GM12873 (cell line): ENCODE data around the gene SYNDIG1L.

Experiments used
- CTCF ChIP-seq: IDR thresholded peaks from 2 replicates; pipeline ENCODE4 v1.5.1; 2012; ENCODE audit warnings: low read depth, mild to moderate bottlenecking, moderate library complexity, low read length, control low read depth; ENCODE audit not compliant: insufficient read depth; ENCODE audit errors: missing control alignments

The SYNDIG1L gene

GRCh38 chr14:74411671-74412070 lies 14.3 kb downstream of the SYNDIG1L start:
- no peak for TF ChIP-seq CTCF

DNA sequence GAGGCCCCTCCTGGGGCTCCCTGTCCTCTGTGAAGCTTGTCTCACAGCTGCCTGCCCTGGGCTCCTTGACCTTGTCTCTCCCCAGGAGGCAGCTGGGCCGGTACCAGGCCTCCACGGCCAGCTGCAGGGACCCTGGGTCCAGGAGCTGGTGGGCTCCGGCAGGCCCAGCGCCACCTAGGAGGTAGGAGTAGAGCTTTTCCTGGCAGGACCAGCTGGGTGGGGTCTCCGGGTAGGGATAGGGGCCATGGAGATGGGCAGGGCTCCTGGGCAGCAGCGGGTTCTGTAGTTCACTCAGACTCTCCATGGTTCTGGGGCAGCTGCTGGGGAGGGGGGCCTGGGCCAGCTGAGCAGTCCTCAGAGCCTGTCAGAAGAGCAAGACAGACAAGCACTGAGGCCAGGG lies 16.6 kb downstream of the SYNDIG1L start:
- TF ChIP-seq CTCF: no peak

GRCh38 chr14:74408870-74409269 lies 17.1 kb downstream of the SYNDIG1L start:
- no peak for TF ChIP-seq CTCF

GRCh38 chr14:74407801-74408154 lies 18.2 kb downstream of the SYNDIG1L start:
- no peak for TF ChIP-seq CTCF

DNA sequence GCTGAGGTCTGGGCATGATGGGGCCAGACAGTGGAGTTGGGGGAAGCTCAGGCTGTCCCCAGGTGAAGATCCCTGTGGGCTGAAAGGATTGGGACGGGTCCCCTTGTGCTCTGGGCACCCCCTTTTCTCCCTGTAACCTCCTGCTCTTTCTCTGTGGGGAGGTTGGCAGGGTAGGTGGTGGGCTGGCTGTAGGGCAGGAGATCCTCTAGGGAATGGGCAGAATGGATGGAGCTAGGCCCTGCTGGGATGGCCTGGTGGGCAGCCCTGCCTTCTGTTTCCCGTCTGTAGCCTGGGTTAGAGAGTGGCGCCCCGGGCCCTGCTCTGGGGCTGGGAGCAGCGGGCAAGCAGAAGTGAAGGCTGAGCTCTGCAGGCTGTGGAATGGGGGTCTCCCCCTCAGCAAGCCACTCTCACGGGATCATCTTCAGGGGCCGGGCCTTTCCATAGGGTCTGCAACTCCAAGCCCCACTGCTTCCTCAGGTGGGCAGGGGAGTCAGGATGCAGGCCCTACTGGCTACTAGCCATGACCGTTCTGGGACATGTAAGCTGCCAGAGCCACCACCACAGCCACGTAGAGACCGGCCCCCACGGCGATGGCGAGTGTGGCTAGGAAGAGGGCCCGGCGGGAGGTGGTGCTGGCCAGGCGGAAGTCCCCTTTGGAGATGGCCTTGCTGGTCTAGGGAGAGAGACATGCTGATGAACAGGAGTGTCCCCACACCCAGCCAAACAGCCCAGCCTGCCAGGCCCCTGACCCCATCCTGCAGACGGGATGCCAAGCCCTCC lies 18.8 kb downstream of the SYNDIG1L start:
- TF ChIP-seq CTCF: no peak

DNA sequence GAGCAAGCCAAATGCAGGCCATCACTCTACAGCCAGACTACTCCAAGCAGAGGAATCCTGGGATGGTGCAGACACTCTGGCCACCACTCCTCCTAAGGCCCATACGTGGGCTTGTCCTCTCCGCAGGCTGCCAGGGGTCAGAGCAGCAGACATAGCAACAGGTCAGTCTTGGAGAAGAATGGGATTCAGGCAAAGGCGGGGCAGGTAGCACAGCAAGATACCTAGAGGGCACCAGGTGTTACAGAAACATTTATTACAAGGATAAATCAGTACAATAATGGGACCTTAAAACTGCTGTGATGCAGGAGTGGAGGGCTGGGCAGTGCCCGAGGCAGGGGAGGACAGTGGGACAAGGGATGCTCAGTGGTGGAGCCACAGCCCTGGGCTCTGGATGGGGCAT lies 20.3 kb downstream of the SYNDIG1L start:
- no peak for TF ChIP-seq CTCF

DNA sequence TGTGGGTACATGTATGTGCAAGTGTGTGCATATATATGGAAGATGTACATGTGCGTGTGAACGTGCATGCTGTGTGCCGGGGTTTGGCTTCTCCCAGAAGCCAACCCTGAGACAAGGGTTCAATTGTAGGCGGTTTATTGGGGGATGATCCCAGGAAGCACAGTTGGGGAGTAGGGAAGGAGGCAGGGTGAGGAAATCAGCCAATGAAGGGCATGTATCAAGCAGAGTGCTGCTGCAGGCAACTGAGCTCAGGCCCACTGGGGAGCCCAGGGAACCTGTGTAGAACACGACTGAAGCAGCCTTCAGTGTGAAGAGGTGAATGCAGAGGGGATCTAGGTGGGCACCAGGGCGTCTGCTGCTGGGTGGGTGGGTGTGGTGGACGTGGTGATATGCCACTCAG lies 21.6 kb downstream of the SYNDIG1L start:
- no peak for TF ChIP-seq CTCF
